Sigmoid colon (tissue), 7 donors: ENCODE measurements around the gene OTUD4. TPM values are rescaled to one million over a fixed set of nuclear protein-coding genes. Genes with fewer than 3 reads are reported as not detected.

ENCODE experiments used
- DNase-seq: peaks from one replicate; pipeline ENCODE4 v3.0.0-alpha.2; 2019
- H3K27ac ChIP-seq, 4 donors: fragments of 200-600 bp; sonication (generic); one replicate each; pipeline ENCODE4 v1.5.1; 2016 to 2019; ENCODE audit warnings: mild to moderate bottlenecking in 1 of 4
- H3K27me3 ChIP-seq, 3 donors: fragments of 200-600 bp; sonication (generic); one replicate each; pipeline ENCODE4 v1.5.1; 2019; ENCODE audit warnings: mild to moderate bottlenecking in 1 of 3
- H3K36me3 ChIP-seq, 4 donors: fragments of 200-600 bp; sonication (generic); one replicate each; pipeline ENCODE4 v1.5.1; 2016 to 2019
- H3K4me1 ChIP-seq, 4 donors: fragments of 200-600 bp; sonication (generic); one replicate each; pipeline ENCODE4 v1.5.1; 2017 to 2019
- H3K4me3 ChIP-seq, 4 donors: fragments of 200-600 bp; sonication (generic); one replicate each; pipeline ENCODE4 v1.5.1; 2017 to 2019; ENCODE audit warnings: mild to moderate bottlenecking in 2 of 4, moderate library complexity in 1 of 4
- H3K9me3 ChIP-seq, 4 donors: fragments of 200-600 bp in 3 of 4; sonication (generic) in 3 of 4; one replicate each; pipeline versions ENCODE4 v1.5.1 to v1.6.1; 2013 to 2019
- EP300 ChIP-seq, 4 donors: sonication (generic); formaldehyde crosslinking; IDR thresholded peaks; one replicate each; pipeline ENCODE4 v1.6.1; 2017; ENCODE audit warnings: antibody characterized with exemption in 4 of 4
- POLR2A ChIP-seq, 2 donors: fragments of 450-650 bp; IDR thresholded peaks; one replicate each; pipeline ENCODE4 v1.6.1; 2016; ENCODE audit warnings: antibody characterized with exemption in 2 of 2, mild to moderate bottlenecking in 2 of 2, moderate library complexity in 2 of 2
- POLR2AphosphoS5 ChIP-seq, 4 donors: sonication (generic); formaldehyde crosslinking; IDR thresholded peaks; one replicate each; pipeline ENCODE4 v1.6.1; 2017; ENCODE audit warnings: antibody characterized with exemption in 4 of 4
- WGBS, 2 donors: extraction: QIAGEN DNeasy Blood & Tissue Kit; methylation state at CpG; one replicate each; pipeline ENCODE4 v1.1.7; 2013; 5-methylcytosine and 5-hydroxymethylcytosine counted together
- intact Hi-C: fragments of 100-400 bp; cut with DNase I; formaldehyde crosslinking; loops from one replicate; pipeline ENCODE4 v1.15.1; 2023
- polyA plus RNA-seq, 3 donors: library from polyadenylated mRNA; stranded (reverse); fragments of 200-250 nt; gene quantifications; one replicate each; pipeline ENCODE4 v1.2.3, GENCODE V29; 2013
- total RNA-seq, 4 donors: library from RNA; depleted of rRNA; stranded (reverse); fragments of >200 nt; gene quantifications; one replicate each; pipeline ENCODE4 v1.1.0, GENCODE V29; 2016
- TF ChIP-seq, protein P1 (sequence below), 4 experiments: fragments of 450-650 bp in 3 of 4; fragments of 200-600 bp in 1 of 4; IDR thresholded peaks; one replicate each; pipeline ENCODE4 v1.5.1; 2016 to 2019; ENCODE audit warnings: antibody characterized with exemption in 4 of 4, mild to moderate bottlenecking in 3 of 4, moderate library complexity in 2 of 4
- donor health status: healthy with polysubstance abuse.
- donor health status: Bipolar disorder and iron deficiency.
- donor health status: healthy.

The OTUD4 gene
- total and polyA plus RNA-seq, 7 donors = 7.2 to 31.7 (median 27.7) TPM

DNA sequence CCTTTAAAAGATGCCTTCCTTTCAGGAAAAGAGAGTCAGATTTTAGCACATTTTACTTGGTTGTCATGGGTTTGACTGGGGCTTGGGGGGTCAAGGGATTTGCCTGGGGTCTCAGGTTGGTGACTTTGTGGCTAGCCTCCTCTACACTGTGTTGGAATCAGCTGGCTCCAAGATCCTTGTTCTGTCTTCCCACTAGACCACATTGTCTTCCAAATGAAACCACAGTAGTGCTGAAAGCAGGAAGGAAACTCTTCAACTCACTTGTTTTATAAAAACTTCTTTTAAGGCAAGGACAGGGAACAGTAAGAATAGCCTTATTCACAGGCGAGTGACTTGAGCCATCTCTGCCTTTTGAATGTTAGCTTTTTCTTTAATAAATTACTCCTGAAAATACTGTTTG lies 37.0 kb upstream of the OTUD4 start:
- intact Hi-C loops = no loop called here

DNA sequence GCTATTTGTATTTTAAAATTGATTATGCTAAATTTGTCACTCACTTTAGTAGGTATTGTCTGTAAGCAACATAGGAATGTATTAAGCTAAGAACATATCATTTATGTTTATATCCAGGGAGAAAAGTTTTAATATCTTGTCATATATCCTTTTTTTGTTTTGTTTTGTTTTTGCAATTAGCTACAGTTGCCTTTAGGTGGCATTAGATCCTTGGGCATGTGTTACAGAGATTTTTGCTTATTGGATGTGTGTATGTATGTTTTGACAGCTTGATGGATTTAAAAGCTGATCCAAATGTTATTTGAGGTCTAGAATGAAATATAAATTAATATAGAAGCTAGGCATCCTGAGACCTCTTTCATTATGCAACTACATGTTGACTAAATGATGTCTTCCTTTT lies 36.1 kb upstream of the OTUD4 start:
- intact Hi-C loops = no loop called here
- Histone ChIP-seq H3K4me3 (no peak overlapping the region), H3K4me1 (no peaks in the 10 kb centered on the region), H3K36me3 (no peaks in the 10 kb centered on the region), H3K27me3 (no peaks in the 10 kb centered on the region), H3K27ac (no peak overlapping the region), H3K9me3 (no peaks in the 10 kb centered on the region)
- DNase-seq = no peak
- TF ChIP-seq, protein P1, sequence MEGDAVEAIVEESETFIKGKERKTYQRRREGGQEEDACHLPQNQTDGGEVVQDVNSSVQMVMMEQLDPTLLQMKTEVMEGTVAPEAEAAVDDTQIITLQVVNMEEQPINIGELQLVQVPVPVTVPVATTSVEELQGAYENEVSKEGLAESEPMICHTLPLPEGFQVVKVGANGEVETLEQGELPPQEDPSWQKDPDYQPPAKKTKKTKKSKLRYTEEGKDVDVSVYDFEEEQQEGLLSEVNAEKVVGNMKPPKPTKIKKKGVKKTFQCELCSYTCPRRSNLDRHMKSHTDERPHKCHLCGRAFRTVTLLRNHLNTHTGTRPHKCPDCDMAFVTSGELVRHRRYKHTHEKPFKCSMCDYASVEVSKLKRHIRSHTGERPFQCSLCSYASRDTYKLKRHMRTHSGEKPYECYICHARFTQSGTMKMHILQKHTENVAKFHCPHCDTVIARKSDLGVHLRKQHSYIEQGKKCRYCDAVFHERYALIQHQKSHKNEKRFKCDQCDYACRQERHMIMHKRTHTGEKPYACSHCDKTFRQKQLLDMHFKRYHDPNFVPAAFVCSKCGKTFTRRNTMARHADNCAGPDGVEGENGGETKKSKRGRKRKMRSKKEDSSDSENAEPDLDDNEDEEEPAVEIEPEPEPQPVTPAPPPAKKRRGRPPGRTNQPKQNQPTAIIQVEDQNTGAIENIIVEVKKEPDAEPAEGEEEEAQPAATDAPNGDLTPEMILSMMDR (IDR thresholded peaks at IDR 0.05) = peak in 1 of 4 experiments; percentile 31
- no peak for TF ChIP-seq POLR2AphosphoS5 (IDR thresholded peaks at IDR 0.05)

More for the DNA sequence above, 37.0 kb upstream of the OTUD4 start:
- Histone ChIP-seq H3K4me1 (no peaks in the 10 kb centered on the region), H3K4me3 (no peak overlapping the region), H3K9me3 (no peaks in the 10 kb centered on the region), H3K27ac (no peak overlapping the region), H3K36me3 (no peaks in the 10 kb centered on the region), H3K27me3 (no peaks in the 10 kb centered on the region)
- no peak for DNase-seq
- WGBS, 2 donors = 65 to 75% methylated on average over 1 of the region's 1 CpG
- TF ChIP-seq, protein P1 (IDR thresholded peaks at IDR 0.05) = no peak
- no peak for TF ChIP-seq EP300 (IDR thresholded peaks at IDR 0.05)
- no peak for TF ChIP-seq POLR2A (IDR thresholded peaks at IDR 0.05)
- no peak for TF ChIP-seq POLR2AphosphoS5 (IDR thresholded peaks at IDR 0.05)

GRCh38 chr4:145213245-145213644 lies 32.9 kb upstream of the OTUD4 start:
- intact Hi-C loops = no loop called here
- no peaks in the 10 kb centered on the region for H3K36me3 ChIP-seq
- H3K27ac ChIP-seq = no peak overlapping the region
- no peaks in the 10 kb centered on the region for H3K4me1 ChIP-seq
- DNase-seq = no peak
- 89 to 91% methylated on average over 2 of the region's 2 CpGs for WGBS, 2 donors
- H3K4me3 ChIP-seq = no peak overlapping the region
- H3K27me3 ChIP-seq = no peaks in the 10 kb centered on the region
- no peak for TF ChIP-seq EP300 (IDR thresholded peaks at IDR 0.05)
- no peaks in the 10 kb centered on the region for H3K9me3 ChIP-seq

DNA sequence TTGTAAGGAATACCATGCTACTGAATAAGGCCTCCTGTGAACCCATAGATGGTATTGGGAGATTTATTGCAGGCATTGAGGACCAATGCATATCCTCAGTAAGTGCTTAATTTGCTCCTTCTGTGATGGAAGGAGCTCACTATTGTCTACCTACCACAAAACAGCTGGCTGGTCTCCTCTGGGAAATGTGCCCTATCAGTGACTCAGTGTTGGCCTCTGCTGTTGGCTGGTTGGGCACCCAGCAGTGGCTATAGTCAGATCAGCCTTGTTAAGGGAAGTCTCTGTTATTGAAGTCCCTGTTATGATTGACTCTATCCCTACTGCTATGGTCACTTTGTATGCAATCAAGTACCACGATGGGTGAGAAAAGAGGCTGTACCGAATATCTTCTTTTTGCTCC lies 27.5 kb upstream of the OTUD4 start:
- Histone ChIP-seq H3K4me3 (no peak overlapping the region), H3K27ac (no peak overlapping the region), H3K27me3 (no peaks in the 10 kb centered on the region), H3K36me3 (no peaks in the 10 kb centered on the region), H3K9me3 (no peaks in the 10 kb centered on the region), H3K4me1 (no peaks in the 10 kb centered on the region)
- no peak for DNase-seq
- TF ChIP-seq POLR2AphosphoS5 (IDR thresholded peaks at IDR 0.05) = no peak
- TF ChIP-seq, protein P1 (IDR thresholded peaks at IDR 0.05) = no peak
- no peak for TF ChIP-seq POLR2A (IDR thresholded peaks at IDR 0.05)
- no peak for TF ChIP-seq EP300 (IDR thresholded peaks at IDR 0.05)
- intact Hi-C loops = no loop called here
- WGBS, 2 donors = 97 to 98% methylated on average over 2 of the region's 2 CpGs

DNA sequence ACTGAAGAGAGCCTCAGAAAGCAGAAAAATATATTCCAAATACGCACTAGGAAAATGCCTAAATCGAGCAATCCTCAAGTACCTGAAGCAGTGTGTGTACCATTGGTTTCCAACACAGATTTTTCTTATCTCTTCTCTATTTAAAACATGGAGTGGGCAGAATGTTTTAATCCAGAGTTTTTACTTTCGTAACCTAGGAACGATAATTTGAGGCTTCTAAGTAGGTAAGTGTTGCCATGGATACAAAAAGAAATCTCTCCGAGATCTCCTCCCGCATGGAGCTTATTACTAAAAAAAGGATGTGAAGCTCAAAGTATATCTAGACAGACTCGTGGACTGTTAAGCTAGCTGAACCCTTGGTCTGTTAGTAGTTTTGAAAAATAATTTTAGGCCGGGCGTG lies 23.0 kb upstream of the OTUD4 start:
- no peak for DNase-seq
- H3K4me1 ChIP-seq = no peaks in the 10 kb centered on the region
- 92 to 93% methylated on average over 9 of the region's 9 CpGs for WGBS, 2 donors
- H3K27ac ChIP-seq = no peak overlapping the region
- TF ChIP-seq POLR2AphosphoS5 (IDR thresholded peaks at IDR 0.05) (no peak), POLR2A (IDR thresholded peaks at IDR 0.05) (no peak), EP300 (IDR thresholded peaks at IDR 0.05) (no peak)
- TF ChIP-seq, protein P1 (IDR thresholded peaks at IDR 0.05) = no peak
- no peak overlapping the region for H3K4me3 ChIP-seq
- H3K27me3 ChIP-seq = no peaks in the 10 kb centered on the region
- H3K36me3 ChIP-seq = no peaks in the 10 kb centered on the region
- H3K9me3 ChIP-seq = no peaks in the 10 kb centered on the region
- intact Hi-C loops = no loop called here
